ENCODE measurements around the gene PLEKHM3. TPM values are rescaled to one million over a fixed set of nuclear protein-coding genes. Genes with fewer than 3 reads are reported as not detected.

PLEKHM3 gene
- total and polyA plus RNA-seq, 2 experiments from 2014 or later: 3.9 to 8.8 TPM

DNA sequence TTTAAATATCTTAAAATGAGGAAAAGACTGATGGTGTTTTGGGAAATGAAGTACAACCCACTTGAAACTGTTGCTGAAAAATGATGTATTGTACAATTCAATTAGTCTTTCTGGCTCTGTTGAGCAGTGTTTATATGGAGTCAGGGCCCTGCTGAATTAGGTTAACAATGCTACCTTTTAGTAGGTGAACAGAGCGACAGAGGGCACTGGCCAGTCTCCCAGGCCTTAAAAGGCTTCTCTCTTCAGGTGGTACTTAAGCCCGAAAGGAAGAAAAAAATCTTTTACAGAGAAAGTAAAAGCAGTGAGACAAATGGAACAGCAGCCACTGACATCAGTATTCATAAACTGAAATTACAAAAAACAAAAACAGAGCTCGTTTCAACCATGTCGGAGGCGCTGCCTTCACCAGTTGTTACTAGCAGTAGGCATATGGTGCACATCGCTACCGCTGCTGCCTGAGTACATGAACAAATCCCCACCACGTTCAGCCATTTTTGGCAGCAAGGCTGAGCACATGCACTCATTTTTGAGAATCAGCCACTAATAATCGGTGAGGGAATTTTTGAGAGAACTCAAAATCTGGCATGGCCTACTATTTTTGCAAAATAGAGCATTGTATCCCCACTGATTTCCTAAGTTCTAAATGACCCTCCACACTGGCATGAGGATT, 91.8 kb downstream of the PLEKHM3 start:
- H3K4me3 Mint-ChIP-seq: no peak overlapping the region
- Histone ChIP-seq H3K27me3 (ENCODE audit: insufficient read depth) (no peaks in the 10 kb centered on the region), H2AFZ (peak overlapping the region; percentile 1; the same call in 1 of the 2 replicates), H3K4me2 (no peak overlapping the region), H3K79me2 (replicated peaks; ENCODE audit: insufficient read depth) (no peaks in the 10 kb centered on the region), H3K36me3 (ENCODE audit: insufficient read depth) (no peaks in the 10 kb centered on the region; the same call in 1 of the 2 replicates), H3K27ac (ENCODE audit: low read depth) (0 out of 2 replicates have a peak overlapping the region, but pooled peaks have one; percentile 5), H3F3A (replicated peaks; ENCODE audit: low read depth) (no peaks in the 10 kb centered on the region; the same call in 1 of the 2 replicates), H4K20me1 (replicated peaks; ENCODE audit: insufficient read depth) (no peaks in the 10 kb centered on the region), H3K4me1 (ENCODE audit: insufficient read depth) (peaks cover 25% of the 10 kb centered on the region), H3K9me2 (ENCODE audit: insufficient read depth) (no peaks in the 10 kb centered on the region), H3K4me3 (no peak overlapping the region)
- ATAC-seq (peak; percentile 98), DNase-seq (ENCODE audit: low spot score) (peak; percentile 71)
- peaks cover 40% of the 10 kb centered on the region for H3K4me1 Mint-ChIP-seq
- no peaks in the 10 kb centered on the region for H3K36me3 Mint-ChIP-seq (ENCODE audit: low read depth)
- H3K27me3 Mint-ChIP-seq (ENCODE audit: insufficient read depth, low read depth, poor library complexity): peaks cover 6% of the 10 kb centered on the region
- H3K9me3 Mint-ChIP-seq: no peaks in the 10 kb centered on the region
- peak overlapping the region; percentile 79 for H3K27ac Mint-ChIP-seq
- TF ChIP-seq, protein P1, sequence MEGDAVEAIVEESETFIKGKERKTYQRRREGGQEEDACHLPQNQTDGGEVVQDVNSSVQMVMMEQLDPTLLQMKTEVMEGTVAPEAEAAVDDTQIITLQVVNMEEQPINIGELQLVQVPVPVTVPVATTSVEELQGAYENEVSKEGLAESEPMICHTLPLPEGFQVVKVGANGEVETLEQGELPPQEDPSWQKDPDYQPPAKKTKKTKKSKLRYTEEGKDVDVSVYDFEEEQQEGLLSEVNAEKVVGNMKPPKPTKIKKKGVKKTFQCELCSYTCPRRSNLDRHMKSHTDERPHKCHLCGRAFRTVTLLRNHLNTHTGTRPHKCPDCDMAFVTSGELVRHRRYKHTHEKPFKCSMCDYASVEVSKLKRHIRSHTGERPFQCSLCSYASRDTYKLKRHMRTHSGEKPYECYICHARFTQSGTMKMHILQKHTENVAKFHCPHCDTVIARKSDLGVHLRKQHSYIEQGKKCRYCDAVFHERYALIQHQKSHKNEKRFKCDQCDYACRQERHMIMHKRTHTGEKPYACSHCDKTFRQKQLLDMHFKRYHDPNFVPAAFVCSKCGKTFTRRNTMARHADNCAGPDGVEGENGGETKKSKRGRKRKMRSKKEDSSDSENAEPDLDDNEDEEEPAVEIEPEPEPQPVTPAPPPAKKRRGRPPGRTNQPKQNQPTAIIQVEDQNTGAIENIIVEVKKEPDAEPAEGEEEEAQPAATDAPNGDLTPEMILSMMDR (conservative IDR thresholded peaks at IDR 0.05; ENCODE audit: low read depth in 2 of 2): peak in 1 of 2 experiments; percentile 20; a peak in 1 of 4 replicates
- no peak for TF ChIP-seq STAT1 (IDR thresholded peaks at IDR 0.05; ENCODE audit: unreplicated experiment)
- TF ChIP-seq CREB1 (CRISPR knock-in tag; IDR thresholded peaks at IDR 0.05; ENCODE audit: low read depth): no peak
- TF ChIP-seq, protein P2, sequence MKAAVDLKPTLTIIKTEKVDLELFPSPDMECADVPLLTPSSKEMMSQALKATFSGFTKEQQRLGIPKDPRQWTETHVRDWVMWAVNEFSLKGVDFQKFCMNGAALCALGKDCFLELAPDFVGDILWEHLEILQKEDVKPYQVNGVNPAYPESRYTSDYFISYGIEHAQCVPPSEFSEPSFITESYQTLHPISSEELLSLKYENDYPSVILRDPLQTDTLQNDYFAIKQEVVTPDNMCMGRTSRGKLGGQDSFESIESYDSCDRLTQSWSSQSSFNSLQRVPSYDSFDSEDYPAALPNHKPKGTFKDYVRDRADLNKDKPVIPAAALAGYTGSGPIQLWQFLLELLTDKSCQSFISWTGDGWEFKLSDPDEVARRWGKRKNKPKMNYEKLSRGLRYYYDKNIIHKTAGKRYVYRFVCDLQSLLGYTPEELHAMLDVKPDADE (IDR thresholded peaks at IDR 0.05): no peak
- no peak for TF ChIP-seq POLR2AphosphoS5 (IDR thresholded peaks at IDR 0.05; ENCODE audit: low read depth)
- TF ChIP-seq, protein P3, sequence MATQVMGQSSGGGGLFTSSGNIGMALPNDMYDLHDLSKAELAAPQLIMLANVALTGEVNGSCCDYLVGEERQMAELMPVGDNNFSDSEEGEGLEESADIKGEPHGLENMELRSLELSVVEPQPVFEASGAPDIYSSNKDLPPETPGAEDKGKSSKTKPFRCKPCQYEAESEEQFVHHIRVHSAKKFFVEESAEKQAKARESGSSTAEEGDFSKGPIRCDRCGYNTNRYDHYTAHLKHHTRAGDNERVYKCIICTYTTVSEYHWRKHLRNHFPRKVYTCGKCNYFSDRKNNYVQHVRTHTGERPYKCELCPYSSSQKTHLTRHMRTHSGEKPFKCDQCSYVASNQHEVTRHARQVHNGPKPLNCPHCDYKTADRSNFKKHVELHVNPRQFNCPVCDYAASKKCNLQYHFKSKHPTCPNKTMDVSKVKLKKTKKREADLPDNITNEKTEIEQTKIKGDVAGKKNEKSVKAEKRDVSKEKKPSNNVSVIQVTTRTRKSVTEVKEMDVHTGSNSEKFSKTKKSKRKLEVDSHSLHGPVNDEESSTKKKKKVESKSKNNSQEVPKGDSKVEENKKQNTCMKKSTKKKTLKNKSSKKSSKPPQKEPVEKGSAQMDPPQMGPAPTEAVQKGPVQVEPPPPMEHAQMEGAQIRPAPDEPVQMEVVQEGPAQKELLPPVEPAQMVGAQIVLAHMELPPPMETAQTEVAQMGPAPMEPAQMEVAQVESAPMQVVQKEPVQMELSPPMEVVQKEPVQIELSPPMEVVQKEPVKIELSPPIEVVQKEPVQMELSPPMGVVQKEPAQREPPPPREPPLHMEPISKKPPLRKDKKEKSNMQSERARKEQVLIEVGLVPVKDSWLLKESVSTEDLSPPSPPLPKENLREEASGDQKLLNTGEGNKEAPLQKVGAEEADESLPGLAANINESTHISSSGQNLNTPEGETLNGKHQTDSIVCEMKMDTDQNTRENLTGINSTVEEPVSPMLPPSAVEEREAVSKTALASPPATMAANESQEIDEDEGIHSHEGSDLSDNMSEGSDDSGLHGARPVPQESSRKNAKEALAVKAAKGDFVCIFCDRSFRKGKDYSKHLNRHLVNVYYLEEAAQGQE (IDR thresholded peaks at IDR 0.05; ENCODE audit: unreplicated experiment): no peak

DNA sequence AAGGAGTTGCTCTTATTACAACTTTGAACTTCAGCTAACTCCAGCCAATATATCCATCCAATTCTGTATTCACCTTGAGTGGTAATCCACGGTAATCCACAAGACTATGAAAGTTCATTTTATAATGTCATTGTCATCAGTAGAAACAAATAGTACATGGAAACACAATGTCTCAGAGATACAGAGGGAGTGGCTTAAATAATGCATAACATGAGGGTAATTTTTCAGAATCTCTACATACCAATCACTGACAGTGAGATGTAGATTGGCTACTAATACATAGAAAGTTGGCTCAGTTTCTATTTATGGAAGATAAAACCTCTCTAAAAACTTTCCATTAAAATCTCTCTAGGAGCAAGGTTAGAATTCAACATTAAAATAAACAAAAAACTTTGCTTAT, 93.2 kb downstream of the PLEKHM3 start:
- no peaks in the 10 kb centered on the region for H3K9me2 ChIP-seq (ENCODE audit: insufficient read depth)
- H3F3A ChIP-seq (replicated peaks; ENCODE audit: low read depth): no peaks in the 10 kb centered on the region; the same call in 1 of the 2 replicates
- H3K9me3 Mint-ChIP-seq: no peaks in the 10 kb centered on the region
- H3K4me3 ChIP-seq: no peak overlapping the region
- peaks cover 33% of the 10 kb centered on the region for H3K4me1 Mint-ChIP-seq
- peaks cover 6% of the 10 kb centered on the region for H3K27me3 Mint-ChIP-seq (ENCODE audit: insufficient read depth, low read depth, poor library complexity)
- H3K4me2 ChIP-seq: no peak overlapping the region
- no peak for ATAC-seq
- H3K4me1 ChIP-seq (ENCODE audit: insufficient read depth): peaks cover 25% of the 10 kb centered on the region
- no peaks in the 10 kb centered on the region; the same call in 1 of the 2 replicates for H3K36me3 ChIP-seq (ENCODE audit: insufficient read depth)
- no peaks in the 10 kb centered on the region for H3K36me3 Mint-ChIP-seq (ENCODE audit: low read depth)
- no peaks in the 10 kb centered on the region for H3K79me2 ChIP-seq (replicated peaks; ENCODE audit: insufficient read depth)
- H3K4me3 Mint-ChIP-seq: no peak overlapping the region
- H3K27me3 ChIP-seq (ENCODE audit: insufficient read depth): no peaks in the 10 kb centered on the region
- H3K27ac ChIP-seq (ENCODE audit: low read depth): no peak overlapping the region
- H3K27ac Mint-ChIP-seq: no peak overlapping the region
- no peak overlapping the region for H2AFZ ChIP-seq
- no peaks in the 10 kb centered on the region for H4K20me1 ChIP-seq (replicated peaks; ENCODE audit: insufficient read depth)
- no peak for DNase-seq (ENCODE audit: low spot score)
- TF ChIP-seq EZH2phosphoT487 (IDR thresholded peaks at IDR 0.05; ENCODE audit: unreplicated experiment) (no peak), ZNF114 (CRISPR knock-in tag; IDR thresholded peaks at IDR 0.05) (no peak)
- TF ChIP-seq, protein P3 (IDR thresholded peaks at IDR 0.05; ENCODE audit: unreplicated experiment): no peak
- TF ChIP-seq, protein P1 (conservative IDR thresholded peaks at IDR 0.05; ENCODE audit: low read depth in 2 of 2): no peak

Data from GM23338 (cell line).